Measurements from ENCODE around the gene YDJC. TPM values are rescaled to one million over a fixed set of nuclear protein-coding genes. Genes with fewer than 3 reads are reported as not detected.

The YDJC gene
- total RNA-seq, 1 donor from 2014 or later, result 15.7 TPM

- no peak for DNase-seq (ENCODE audit: extremely low spot score, unreplicated experiment)
- TF ChIP-seq, protein P1, sequence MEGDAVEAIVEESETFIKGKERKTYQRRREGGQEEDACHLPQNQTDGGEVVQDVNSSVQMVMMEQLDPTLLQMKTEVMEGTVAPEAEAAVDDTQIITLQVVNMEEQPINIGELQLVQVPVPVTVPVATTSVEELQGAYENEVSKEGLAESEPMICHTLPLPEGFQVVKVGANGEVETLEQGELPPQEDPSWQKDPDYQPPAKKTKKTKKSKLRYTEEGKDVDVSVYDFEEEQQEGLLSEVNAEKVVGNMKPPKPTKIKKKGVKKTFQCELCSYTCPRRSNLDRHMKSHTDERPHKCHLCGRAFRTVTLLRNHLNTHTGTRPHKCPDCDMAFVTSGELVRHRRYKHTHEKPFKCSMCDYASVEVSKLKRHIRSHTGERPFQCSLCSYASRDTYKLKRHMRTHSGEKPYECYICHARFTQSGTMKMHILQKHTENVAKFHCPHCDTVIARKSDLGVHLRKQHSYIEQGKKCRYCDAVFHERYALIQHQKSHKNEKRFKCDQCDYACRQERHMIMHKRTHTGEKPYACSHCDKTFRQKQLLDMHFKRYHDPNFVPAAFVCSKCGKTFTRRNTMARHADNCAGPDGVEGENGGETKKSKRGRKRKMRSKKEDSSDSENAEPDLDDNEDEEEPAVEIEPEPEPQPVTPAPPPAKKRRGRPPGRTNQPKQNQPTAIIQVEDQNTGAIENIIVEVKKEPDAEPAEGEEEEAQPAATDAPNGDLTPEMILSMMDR (IDR thresholded peaks at IDR 0.05), result no peak
- Mint-ChIP-seq H3K27me3 (ENCODE audit: unreplicated experiment) (no peaks in the 10 kb centered on the region), H3K27ac (ENCODE audit: unreplicated experiment) (no peak overlapping the region), H3K36me3 (ENCODE audit: unreplicated experiment) (peaks cover 4% of the 10 kb centered on the region), H3K4me1 (ENCODE audit: unreplicated experiment) (peaks cover 7% of the 10 kb centered on the region), H3K4me3 (ENCODE audit: unreplicated experiment) (no peak overlapping the region), H3K9me3 (ENCODE audit: unreplicated experiment) (no peaks in the 10 kb centered on the region)
Measured at GRCh38 chr22:21632931-21633330, 3.1 kb upstream of the YDJC start.

DNA sequence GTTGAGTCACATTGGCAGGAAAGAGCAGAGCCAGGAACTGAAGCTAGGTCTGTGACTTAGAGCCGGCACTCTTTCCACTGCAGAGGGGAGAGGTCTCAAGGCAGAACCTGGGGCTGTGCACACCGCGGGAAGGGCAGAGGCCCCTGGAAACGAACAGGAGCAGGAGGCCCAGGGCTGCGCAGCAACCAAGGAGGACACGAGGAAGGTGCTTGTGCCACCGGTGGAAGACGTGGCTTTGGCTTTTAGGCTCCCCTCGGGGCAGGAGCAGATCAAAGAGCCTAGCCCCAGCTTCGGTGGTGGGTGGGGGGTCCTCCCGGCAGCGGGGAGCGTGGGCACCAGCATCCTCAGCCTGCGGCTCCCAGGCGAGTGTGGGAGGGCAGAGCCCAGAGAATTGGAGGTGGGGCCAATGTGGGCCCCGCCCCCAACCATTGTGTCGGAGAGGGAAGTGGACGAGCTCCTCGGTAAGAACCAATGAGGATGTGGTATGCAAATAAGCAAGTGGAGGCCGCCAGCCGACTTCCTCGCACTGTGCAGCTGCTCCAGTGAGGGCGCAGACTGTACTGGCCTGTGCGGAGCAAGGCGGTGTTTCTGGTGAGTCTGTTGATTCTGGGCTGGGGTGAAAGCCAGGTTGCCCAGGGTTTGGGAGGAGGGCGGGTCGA, 2.5 kb upstream of the YDJC start, which contains the start of gene CCDC116:
Gene CCDC116 (plus strand): TSS at position 524 of the 659 bp plus-strand sequence. CDS start 422 bp downstream, outside the sequence.
- no peak within 1 kb of the TSS for H3K27ac Mint-ChIP-seq (ENCODE audit: unreplicated experiment)
- peaks cover 9% of the 10 kb centered on the region for H3K4me1 Mint-ChIP-seq (ENCODE audit: unreplicated experiment)
- DNase-seq (ENCODE audit: extremely low spot score, unreplicated experiment), result no peak
- H3K9me3 Mint-ChIP-seq (ENCODE audit: unreplicated experiment), result no peaks in the 10 kb centered on the region
- H3K27me3 Mint-ChIP-seq (ENCODE audit: unreplicated experiment), result no peaks in the 10 kb centered on the region
- TF ChIP-seq, protein P1 (IDR thresholded peaks at IDR 0.05), result no peak
- peaks cover 5% of the 10 kb centered on the region for H3K36me3 Mint-ChIP-seq (ENCODE audit: unreplicated experiment)
- no peak within 1 kb of the TSS for H3K4me3 Mint-ChIP-seq (ENCODE audit: unreplicated experiment)

DNA sequence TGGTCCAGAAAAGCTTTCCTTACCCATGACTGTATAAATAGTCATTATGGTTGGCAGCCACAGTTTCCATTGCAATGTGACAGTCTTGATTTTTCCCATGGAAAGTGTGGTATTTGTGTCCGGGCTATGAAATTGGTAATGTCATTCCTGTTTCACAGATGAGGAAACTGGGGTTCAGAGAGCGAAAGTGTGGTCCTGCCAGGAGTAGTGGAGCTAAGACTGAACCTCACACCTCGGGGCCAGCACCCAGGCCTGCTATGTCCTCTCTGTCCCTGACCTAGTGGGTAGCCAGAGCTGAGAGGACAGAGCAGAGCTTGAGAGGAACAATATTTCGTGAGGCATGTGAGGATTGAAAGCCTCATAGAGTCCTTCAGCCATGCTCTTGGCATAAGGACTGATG, 1.2 kb upstream of the YDJC start:
- peaks cover 11% of the 10 kb centered on the region for H3K4me1 Mint-ChIP-seq (ENCODE audit: unreplicated experiment)
- H3K4me3 Mint-ChIP-seq (ENCODE audit: unreplicated experiment), result no peak overlapping the region
- TF ChIP-seq, protein P1 (IDR thresholded peaks at IDR 0.05), result no peak
- no peaks in the 10 kb centered on the region for H3K27me3 Mint-ChIP-seq (ENCODE audit: unreplicated experiment)
- H3K27ac Mint-ChIP-seq (ENCODE audit: unreplicated experiment), result no peak overlapping the region
- H3K9me3 Mint-ChIP-seq (ENCODE audit: unreplicated experiment), result no peaks in the 10 kb centered on the region
- DNase-seq (ENCODE audit: extremely low spot score, unreplicated experiment), result no peak
- H3K36me3 Mint-ChIP-seq (ENCODE audit: unreplicated experiment), result peaks cover 5% of the 10 kb centered on the region

DNA sequence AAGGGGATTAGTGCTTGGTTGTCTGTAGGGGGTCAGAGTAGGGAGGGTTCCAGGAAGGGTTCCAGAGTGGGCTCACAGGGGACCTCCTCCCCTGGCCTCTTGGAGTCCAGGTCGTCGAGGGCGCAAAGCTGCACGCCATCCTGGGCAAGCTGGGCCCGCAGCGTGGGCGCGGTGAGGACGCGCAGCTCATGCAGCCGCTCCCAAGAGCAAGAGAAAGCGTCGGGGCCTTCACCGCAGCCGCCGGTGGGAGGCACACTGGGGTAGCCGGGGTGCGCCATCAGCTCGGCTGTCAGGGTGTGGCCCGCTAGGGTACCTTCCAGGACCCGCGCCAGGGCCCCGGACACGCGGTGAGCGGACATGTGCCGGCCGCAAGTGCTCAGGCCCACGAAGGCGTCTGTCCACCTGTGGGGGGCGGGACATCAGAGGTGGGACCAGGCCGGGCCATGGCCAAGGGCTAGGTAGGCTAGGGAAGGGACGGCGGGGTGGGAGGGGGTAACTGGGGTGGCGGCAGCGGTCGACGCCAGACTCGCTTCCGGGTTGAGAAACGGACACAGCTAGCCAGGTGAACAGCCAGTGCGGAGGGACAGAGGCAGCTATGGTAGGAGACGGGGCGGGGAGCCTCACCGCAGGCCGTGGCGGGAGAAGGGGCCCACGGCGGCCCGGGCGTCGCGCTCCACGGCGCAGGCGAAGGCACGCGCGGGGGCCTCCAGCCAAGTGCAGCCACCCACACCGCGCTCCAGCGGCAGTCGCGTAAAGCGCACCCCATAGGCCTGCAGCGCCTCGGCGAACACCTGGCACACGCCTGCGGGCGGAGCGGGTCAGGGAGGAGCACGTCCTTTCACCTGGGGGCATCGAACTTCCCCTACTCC, 1.2 kb downstream of the YDJC start:
- peaks cover 18% of the 10 kb centered on the region for H3K4me1 Mint-ChIP-seq (ENCODE audit: unreplicated experiment)
- H3K9me3 Mint-ChIP-seq (ENCODE audit: unreplicated experiment), result no peaks in the 10 kb centered on the region
- H3K4me3 Mint-ChIP-seq (ENCODE audit: unreplicated experiment), result peak overlapping the region; percentile 86
- peak overlapping the region; percentile 81 for H3K27ac Mint-ChIP-seq (ENCODE audit: unreplicated experiment)
- H3K36me3 Mint-ChIP-seq (ENCODE audit: unreplicated experiment), result peaks cover 5% of the 10 kb centered on the region
- H3K27me3 Mint-ChIP-seq (ENCODE audit: unreplicated experiment), result no peaks in the 10 kb centered on the region
- no peak for DNase-seq (ENCODE audit: extremely low spot score, unreplicated experiment)
- TF ChIP-seq, protein P1 (IDR thresholded peaks at IDR 0.05), result no peak

All from osteocyte (in vitro differentiated cells).